Cardiac fibroblast (primary cell): ENCODE results near the gene ZNF358.

Source experiments
- DNase-seq, 2 donors: peaks; one replicate each; pipeline versions ENCODE4 v3.0.0 to v3.0.0-alpha.2; 2010; ENCODE audit warnings: low read depth in 2 of 2
- H3K4me3 ChIP-seq, 2 donors: replicated peaks in 1 of 2; 1 replicate in 1 of 2; 2 replicates in 1 of 2; pipeline ENCODE4 v1.5.1; 2011; ENCODE audit warnings: low read depth in 2 of 2, low read length in 2 of 2, mild to moderate bottlenecking in 2 of 2, moderate library complexity in 1 of 2
- TF ChIP-seq, protein P1 (sequence below): IDR thresholded peaks from one replicate; pipeline ENCODE4 v1.5.1; 2011; ENCODE audit warnings: low read depth, mild to moderate bottlenecking, low read length, inconsistent platforms

The ZNF358 gene

DNA sequence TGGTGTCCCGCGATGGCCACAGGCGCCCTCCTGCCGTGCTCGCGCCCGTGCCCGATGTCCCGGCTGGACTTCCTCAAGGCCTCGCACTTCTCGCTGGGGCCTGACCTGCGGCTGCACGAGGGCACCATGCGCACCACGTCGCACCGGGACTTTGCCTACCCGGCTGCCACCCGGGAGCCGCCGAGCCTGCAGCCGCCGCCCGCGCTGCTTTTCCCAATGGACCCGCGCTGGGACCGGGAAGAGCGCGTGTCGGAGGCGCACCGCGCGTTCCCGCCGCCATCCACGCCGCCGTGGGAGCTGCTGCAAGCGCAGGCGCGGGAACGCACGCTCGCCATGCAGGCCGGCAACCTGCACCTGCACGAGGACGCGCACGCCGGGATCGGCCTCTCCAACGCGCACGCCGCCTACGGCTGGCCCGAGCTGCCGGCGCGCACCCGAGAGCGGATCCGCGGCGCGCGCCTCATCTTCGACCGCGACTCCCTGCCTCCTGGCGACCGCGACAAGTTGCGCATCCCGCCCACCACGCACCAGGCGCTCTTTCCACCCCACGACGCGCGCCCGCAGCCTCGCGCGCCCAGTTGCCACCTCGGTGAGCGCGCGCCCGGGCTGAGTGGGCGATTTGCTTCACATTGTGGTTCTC lies 15.0 kb upstream of the ZNF358 start:
- TF ChIP-seq, protein P1, sequence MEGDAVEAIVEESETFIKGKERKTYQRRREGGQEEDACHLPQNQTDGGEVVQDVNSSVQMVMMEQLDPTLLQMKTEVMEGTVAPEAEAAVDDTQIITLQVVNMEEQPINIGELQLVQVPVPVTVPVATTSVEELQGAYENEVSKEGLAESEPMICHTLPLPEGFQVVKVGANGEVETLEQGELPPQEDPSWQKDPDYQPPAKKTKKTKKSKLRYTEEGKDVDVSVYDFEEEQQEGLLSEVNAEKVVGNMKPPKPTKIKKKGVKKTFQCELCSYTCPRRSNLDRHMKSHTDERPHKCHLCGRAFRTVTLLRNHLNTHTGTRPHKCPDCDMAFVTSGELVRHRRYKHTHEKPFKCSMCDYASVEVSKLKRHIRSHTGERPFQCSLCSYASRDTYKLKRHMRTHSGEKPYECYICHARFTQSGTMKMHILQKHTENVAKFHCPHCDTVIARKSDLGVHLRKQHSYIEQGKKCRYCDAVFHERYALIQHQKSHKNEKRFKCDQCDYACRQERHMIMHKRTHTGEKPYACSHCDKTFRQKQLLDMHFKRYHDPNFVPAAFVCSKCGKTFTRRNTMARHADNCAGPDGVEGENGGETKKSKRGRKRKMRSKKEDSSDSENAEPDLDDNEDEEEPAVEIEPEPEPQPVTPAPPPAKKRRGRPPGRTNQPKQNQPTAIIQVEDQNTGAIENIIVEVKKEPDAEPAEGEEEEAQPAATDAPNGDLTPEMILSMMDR, result no peak
- peak; percentile 23 to 51 for DNase-seq
- peak overlapping the region in 1 of 2 donors; percentile 42 for H3K4me3 ChIP-seq

- DNase-seq, result no peak
- TF ChIP-seq, protein P1, result no peak
- no peak overlapping the region for H3K4me3 ChIP-seq
These were observed 13.4 kb upstream of the ZNF358 start for GRCh38 chr19:7502552-7502951.

DNA sequence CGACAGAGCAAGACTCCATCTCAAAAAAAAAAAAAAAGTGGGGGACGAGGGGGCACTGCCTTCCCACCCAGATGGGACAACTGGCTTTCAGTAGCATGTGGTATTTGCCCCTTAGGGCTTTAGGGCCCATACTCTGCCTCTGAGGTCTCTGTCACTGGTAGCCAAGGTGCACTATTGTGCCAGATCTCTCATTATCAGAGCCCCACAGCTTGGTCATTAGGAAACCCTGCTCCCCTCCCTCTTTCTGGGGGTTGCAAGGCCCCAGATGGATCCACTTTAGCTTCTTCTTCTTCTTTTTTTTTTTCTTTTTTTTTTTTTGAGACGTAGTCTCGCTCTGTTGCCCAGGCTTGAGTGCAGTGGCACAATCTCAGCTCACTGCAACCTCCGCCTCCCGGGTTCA lies 11.2 kb upstream of the ZNF358 start:
- DNase-seq, result no peak
- TF ChIP-seq, protein P1, result no peak
- H3K4me3 ChIP-seq, result no peak overlapping the region

DNA sequence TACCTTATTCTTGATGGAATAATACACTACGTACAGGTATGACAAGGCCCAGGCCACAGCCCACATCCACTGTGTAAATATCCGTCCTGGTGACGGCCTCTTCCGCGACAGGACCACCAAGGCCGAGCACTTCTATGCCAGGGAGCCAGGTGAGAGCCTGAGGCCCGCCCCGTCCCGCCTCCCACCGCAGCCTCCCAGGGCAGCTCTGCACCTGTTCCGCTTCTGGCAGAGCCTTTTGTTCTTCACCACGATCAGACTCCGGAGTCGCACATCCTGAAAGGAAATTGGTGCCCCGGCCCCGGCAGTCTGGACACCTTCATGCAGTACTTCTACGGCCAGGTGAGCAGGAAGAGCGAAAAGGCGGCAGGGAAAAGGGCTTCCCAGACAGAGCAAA lies 10.6 kb upstream of the ZNF358 start:
- TF ChIP-seq, protein P1, result no peak
- no peak overlapping the region for H3K4me3 ChIP-seq
- no peak for DNase-seq

DNA sequence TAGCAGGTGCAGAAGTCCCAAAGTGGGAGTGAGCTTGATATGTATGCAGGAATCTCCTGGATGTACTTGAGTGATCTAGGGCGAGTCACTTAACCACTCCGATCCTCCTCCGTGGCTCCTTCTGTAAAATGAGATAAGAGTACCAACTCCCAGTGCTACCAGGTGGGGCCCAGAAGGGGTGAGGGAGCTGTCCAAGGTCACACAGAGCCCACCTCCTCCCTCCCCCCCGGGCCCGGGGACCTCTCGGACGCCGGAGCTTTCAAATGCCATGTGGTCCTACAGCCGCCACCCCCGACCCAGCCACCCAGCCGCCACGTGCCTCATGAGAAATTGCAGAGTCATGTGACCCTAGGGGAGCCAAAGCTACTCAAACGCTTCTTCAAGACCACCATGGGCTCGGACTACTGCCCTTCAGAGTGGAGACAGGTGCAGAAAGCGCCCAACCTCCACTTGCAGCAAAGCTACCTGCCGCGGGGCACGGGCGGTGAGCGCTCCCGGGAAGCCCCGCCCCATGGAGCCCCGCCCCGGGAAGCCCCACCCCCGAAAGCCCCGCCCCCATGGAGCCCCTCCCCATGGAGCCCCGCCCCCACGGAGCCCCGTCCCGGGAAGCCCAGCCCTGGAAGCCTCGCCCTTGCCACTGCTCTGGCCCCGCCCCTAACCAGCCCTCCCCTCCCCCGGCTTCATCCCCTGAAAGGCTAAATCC lies 10.1 kb upstream of the ZNF358 start:
- TF ChIP-seq, protein P1, result no peak
- no peak overlapping the region for H3K4me3 ChIP-seq
- DNase-seq, result no peak

DNA sequence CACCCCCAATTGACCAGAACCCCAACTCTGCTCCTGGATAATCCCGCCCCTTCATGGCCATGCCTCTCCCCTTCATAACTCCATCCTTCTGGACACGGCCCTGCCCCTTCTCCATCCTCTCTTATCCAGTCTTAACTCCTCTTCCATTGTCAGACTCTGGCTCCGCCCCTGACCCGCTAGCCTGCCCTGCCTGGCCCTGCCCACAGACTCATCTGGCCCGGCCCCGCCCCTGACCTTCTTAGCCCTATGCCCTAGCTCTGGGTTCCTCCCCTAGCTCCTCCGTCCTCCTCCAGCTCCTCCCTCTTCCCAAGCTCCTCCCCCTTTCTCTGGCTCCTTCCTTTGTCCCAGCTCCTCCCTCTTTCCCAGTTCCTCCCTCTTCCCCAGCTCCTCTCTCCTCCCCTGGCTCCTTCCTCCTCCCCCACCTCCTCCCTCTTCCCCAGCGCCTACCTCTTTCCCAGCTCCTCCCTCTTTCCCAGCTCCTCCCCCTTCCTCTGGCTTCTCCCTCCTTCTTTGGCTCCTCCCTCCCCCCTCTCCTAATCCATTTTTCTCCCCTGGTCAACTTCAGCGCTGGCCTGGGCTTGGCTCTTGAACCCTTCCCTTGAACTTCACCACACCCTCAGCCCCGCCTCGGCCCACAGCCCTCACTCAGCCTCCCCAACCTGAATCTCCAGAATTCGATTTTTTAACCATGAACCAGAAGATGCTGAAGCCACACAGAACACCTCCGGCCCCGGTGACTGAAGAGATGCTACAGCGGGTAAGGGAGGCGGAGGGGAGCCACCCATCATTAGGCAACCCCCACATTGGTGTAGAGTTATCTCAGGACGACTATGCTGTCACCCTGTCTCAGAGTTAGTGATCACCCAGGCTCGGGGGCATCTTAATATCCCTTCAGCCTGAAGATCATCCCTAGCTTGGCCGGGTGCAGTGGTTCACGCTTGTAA lies 9.2 kb upstream of the ZNF358 start:
- DNase-seq, result peak; percentile 90 to 95
- H3K4me3 ChIP-seq, result no peak overlapping the region
- TF ChIP-seq, protein P1, result no peak
